Kasumi-1 (cell line): ENCODE measurements around the gene ATG16L2.
"Not testable (repeated sequence)": the region's sequence is repeated elsewhere in the genome, so short reads cannot be mapped to it uniquely, and the experiment has no call there.

Experiments used
- DNase-seq, 2 experiments: peaks; one replicate each; lab custom pipeline; 2025; lab: John Stamatoyannopoulos, UW

ATG16L2 gene

DNA sequence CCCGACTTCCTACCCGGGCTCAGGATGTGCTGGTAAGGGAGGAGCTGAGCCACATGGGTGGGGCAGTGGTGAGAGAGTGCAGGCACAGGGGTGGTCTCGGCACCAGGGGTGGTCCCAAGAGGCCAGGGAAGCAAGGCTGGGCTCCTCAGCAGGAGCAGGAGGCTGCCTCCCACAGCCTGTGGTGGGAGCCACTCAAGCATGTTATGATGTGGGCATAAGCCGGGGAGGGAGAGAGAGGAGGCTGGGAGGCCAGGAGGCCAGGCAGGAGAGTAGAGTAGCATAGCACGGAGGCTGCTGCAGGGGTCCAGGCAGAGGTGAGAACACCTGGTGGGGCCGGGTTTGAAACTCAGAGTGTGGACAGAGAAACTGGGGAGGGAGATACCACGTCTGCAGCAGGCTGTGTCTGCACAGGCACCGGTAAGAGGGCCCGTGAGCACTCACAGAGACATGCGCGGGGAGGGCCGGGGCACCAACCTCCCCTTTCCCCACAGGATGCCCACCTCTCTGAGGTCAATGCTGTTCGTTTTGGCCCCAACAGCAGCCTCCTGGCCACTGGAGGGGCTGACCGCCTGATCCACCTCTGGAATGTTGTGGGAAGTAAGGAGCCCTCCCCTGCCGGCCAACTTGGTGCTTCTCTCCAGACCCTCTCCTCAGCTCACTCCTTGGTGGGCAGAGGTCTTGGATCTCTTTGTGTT, 10.7 kb downstream of the ATG16L2 start:
- DNase-seq = no peak

DNA sequence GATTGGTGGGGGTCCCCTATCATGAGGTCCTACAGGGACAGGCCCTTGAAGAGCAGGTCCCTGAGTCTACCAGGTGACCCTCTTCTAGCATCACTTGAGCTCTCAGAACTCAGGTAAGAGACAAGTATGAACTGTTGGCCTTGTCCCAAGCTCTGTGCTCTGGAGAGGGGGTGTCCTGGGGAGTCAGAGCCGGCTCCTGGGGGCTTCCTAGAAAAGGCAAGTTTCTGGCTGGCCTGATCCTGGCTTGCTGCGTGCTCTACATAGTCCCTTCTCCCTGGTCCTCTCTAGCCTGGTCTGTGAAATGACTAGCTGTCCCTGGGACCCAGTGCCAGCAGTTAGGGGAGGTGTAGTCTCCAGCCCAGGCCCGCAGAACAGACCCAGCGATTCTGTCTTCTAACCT, 11.4 kb downstream of the ATG16L2 start:
- no peak for DNase-seq

DNA sequence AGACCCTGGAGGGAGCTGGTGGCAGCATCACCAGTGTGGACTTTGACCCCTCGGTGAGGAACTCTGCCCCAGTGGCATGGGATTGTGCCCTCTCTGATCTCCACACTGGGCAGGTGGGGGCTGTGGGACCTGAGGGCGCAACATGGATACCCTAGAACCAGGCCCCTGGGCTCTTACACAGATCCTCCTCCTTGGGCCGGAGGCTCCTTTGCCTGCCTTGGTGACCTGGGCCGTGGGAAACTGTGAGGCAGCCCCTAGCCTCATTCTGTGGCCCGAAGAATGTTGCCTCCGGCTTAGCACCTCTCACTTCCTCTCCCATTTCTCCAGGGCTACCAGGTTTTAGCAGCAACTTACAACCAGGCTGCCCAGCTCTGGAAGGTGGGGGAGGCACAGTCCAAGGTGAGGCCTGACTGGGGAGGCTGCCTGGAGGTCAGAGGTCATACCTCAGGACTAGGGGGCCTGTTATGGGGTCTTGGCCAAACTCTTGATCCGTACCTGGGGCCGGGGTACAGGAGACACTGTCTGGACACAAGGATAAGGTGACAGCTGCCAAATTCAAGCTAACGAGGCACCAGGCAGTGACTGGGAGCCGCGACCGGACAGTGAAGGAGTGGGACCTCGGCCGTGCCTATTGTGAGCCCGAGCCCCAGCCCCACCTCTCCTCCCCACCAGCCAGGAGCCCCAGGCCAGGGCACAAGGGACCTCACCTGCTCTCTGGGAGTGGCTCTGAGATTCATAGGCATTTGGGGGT, 12.2 kb downstream of the ATG16L2 start:
- no peak for DNase-seq

DNA sequence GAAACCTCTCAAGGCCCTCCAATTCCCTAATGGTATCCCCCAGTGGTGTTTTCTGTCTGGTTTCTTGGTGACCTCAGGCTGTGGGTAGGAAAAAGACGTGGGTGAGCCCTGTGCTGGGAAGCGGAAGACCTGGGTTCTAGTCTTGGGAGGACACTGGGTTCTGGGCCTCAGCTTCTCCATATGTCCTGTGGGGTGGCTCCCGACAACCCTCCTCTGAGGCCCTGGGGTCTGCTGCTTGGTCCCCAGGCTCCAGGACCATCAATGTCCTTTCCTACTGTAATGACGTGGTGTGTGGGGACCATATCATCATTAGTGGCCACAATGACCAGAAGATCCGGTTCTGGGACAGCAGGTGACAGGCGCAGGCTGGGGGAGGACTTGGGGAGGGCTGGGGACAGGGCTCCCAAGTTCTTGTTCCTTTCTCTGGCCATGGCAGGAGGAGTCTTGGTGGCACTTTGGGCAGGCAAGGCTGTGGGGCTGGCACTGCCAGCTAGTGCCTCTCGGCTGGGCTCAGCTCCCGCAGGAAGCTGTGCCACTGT, 12.8 kb downstream of the ATG16L2 start:
- DNase-seq = no peak

DNA sequence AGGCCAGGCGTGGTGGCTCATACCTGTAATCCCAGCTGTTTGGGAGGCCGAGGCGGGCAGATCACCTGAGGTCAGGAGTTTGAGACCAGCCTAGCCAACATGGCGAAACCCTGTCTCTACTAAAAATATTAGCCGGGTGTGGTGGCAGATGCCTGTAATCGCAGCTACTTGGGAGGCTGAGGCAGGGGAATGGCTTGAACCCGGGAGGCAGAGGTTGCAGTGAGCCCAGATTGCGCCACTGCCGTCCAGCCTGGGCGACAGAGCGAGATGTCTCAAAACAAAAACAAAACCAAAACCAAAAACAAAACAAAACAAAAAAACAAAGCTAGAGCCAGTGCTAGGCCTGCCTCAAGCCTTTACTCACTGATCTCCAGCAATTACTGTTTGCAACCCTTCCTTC, 13.4 kb downstream of the ATG16L2 start:
- not testable (repeated sequence) for DNase-seq

DNA sequence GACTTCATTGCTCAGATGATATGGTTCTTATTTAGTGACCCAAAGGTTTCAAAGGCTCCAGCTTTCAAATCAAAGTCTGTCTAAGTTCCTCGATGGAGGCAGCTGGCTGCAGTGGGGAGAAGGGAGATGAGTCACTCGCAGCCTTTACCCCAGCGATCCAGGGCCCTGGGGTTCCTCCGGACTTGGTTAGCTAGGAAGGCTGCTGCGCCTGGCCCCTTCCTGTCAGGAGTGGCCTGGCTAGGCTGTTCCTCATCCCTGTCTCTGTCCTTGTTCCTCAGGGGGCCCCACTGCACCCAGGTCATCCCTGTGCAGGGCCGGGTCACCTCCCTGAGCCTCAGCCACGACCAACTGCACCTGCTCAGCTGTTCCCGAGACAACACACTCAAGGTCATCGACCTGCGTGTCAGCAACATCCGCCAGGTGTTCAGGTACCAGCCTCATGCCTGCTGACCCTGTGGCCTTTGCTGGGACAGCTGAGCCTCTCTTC, 13.9 kb downstream of the ATG16L2 start:
- no peak for DNase-seq

DNA sequence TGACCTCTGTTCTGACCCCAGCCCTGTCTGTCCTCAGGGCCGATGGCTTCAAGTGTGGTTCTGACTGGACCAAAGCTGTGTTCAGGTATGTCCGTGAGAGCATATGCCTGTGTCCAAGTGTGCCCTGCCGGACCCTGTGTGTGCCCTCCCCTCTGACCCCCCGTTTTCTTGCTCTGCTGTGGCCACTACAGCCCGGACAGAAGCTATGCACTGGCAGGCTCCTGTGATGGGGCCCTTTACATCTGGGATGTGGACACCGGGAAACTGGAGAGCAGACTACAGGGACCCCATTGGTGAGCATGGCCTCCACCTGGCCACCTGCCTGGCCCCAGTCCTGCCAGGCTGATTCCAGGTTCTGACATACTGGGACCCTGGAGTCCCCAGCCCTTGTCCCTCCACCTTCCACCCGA, 14.5 kb downstream of the ATG16L2 start:
- DNase-seq = no peak

DNA sequence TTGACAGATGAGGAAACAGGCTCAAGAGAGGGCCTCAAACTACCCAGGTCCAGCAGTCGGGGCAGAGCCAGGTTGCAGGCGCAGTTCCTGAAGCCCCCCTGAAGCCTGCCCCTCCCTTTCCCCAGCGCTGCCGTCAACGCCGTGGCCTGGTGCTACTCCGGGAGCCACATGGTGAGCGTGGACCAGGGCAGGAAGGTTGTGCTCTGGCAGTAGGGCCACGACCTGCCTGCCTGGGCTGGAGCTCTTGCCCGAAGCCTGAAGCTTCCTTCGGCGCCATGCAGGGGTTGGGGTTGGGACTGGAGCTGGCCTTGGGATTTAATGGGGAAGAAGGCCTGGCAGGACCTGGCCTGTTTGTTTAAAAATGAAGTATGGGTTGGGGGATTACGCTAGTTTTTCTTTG, 15.0 kb downstream of the ATG16L2 start:
- no peak for DNase-seq

DNA sequence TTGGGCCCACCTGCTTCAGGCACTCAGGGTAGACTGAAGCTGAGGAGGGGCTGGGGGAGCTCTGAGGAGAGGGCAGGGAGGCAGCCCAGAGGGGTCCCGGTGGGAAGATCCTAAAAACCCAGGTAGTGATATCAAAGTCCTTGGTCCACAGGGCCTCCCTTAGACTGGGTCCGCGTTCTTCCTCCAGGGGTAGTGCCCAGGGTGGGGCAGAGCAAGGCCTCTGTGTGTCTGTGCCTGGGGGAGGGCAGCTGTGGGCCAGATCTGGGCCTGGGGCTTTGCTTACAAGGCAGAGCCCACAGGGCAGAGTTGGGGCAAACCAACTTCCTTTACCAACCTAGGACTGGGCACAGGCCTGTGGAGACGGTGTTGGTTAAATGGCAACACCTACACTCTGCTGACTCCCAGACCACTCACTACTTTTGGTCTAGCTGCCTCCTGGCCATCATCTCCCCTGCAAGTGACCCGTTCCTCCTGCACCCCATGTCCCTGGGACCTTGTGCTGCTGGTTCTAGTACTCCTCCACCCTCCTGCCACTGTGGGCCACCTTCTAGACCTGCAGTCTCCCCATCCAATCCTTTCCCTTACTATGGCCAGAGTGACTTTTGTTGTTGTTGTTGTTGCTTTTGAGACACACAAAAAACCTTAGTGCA, 15.8 kb downstream of the ATG16L2 start:
- no peak for DNase-seq

DNA sequence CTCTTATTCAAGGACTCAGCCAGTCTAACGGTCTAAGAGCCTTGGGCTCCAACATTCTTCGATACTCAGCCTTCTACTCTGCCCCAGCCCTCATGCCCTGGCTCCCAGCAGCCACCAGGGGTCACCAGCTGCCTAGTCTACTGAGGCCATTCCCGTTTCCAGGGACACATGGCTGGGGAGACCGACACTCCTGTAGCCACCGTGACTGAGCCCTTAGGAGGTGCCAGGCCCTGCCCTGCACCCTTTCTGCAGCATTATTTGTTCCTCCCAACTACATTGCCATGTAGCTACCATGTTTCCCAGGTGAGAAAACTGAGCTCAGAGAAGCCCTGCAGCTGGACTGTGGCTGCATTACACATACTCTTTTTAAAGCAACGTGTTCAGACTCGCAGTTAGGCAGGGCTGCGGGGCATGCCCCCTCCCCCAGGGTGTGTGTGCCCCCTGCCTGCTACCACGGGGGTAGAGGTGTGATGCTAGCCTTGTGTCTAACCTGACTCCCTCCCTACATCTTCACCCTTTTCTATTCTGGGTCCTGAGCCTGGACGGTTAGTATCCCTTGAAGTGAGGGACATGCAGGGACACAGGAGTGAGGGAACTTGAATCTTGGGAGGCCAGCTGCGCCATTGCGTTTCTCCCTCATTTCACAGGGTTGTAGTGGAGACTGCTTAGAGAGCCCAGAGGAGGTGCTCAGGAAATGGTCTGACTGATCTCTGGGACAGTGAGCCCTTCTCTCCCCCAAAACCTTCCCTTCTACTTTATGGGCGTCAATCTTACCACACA, 17.5 kb downstream of the ATG16L2 start:
- peak; percentile 71 to 84 for DNase-seq

DNA sequence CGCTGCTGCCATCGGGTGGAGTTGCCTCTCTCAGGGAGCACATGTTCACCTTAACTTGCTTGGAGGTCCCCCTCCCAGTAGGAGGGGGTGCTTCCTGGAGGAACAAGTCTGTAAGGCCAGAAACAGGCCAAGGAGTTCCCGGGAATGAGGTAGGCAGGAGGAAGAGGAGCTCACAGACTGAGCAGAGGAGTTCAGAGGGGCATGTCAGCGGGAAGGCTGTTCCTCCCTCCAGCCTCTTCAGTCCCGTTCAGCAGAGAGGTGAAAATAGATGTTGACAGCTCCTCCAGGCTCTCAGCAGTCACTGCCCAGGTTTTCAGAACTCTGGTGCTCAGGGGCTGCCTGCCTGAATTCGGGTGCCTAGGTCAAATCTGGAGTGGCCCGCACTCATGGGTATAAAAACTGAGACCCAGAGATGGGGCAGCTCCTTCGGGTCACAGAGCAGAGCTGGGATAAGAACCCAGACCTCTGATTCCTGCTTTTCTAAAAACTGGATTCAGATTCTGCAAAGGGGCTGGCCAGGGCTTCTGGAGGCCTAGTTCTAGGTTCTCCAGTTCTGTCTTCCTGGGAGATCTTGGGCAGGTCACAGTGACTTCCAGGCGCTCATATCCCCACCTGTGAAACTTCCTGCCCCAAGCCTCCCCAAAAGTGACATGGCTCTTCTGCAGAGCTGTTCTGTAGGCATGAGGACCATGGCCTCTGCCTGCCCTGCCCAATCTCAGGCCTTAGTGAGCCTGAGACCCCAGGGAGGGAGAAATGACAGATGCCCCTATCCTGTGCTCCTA, 18.3 kb downstream of the ATG16L2 start:
- no peak for DNase-seq

DNA sequence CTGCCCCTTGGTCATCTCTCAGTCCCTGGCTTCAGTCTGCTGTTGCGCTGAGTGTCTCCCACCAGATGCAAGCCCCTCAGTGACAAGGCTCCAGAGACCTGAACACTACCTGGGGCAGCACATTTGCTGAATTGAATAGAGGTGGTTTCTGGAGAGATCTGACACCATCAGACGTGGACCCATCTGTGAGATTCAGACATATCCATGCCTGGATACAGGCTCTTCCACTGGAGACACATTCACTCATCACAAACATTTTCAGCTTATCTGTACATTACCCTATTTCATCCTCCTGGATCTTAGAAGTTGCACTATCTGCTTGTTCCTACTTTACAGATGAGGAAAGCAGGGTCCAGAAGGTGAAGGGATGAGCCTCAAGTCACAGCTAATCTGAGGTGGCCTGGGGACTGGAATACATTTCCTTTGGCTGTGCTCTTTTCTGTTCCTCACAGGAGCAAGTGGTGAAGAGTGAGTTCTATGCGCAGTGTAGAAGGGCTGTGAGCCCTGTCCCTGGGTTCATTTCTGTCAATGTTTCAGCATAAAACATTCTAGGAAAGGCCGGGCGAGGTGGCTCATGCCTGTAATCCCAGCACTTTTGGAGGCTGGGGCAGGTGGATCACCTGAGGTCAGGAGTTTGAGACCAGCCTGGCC, 19.0 kb downstream of the ATG16L2 start:
- no peak for DNase-seq

DNA sequence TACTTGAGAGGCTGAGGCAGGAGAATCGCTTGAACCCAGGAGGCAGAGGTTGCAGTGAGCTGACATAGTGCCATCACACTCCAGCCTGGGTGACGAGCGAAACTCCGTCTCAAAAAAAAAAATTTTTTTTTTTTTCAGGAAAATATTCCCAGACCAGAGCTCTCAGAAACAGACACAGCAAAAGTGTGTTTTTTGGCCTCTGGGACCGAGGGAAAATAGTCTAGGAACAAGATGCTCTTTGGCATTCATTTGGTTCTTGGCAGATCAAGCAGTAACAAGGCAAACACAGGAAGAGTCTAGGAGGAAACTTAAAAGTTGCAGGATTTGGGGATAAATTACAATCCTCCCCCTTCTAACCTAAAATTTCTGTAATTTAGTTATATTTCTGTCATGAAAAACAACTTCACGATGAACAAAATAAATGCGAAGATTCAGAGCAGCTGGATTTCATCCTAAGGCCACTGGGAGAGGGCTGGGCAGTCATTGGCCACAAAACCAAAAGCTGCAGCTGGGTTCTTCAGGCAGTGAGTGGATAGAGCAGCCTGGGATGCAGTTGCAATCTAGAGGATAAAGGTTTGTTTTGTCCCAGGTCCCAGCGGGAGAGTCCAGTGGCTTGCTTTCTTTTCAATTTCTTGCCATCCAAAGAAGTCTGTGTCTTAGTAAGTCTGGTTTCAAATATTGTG, 19.7 kb downstream of the ATG16L2 start:
- DNase-seq = no peak

DNA sequence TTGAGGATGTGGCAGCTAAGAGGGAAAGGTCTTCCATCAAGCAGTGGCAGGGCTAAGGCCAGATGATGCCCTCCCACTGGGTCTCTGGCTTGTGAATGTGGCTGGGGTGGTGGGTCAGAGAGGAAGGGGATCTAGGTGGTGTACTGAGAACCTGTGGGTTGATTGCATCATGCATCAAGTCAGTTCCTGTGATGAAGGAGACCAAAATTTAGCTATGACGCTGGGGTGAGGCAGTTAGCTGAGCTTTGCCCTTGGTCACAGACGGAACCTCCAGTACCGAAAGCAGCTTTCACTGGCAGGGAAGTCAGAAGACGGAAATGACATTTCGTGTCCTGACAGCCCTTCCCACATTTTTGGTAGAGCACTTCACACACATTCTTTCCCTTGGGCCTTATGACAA, 20.7 kb downstream of the ATG16L2 start:
- DNase-seq = no peak

DNA sequence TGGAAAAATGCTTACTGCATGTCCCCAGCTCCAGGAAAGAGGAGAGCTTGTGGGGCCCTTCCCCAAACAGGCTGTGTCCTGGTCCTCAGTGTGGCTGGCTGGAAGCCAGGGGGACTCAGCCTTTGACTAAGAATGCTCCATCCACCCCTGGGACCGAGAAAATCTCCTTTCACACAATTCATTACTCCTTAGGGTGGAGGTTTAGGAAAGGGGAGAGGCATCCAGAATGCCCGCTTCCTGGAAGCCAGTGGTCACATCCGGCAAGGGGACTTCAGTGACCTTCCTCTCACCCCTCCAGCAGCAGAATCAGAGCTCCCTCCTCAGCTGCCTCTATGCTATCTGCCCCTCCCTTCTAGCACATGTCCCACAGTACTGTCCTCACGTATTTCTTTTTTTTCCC, 21.9 kb downstream of the ATG16L2 start:
- no peak for DNase-seq

DNA sequence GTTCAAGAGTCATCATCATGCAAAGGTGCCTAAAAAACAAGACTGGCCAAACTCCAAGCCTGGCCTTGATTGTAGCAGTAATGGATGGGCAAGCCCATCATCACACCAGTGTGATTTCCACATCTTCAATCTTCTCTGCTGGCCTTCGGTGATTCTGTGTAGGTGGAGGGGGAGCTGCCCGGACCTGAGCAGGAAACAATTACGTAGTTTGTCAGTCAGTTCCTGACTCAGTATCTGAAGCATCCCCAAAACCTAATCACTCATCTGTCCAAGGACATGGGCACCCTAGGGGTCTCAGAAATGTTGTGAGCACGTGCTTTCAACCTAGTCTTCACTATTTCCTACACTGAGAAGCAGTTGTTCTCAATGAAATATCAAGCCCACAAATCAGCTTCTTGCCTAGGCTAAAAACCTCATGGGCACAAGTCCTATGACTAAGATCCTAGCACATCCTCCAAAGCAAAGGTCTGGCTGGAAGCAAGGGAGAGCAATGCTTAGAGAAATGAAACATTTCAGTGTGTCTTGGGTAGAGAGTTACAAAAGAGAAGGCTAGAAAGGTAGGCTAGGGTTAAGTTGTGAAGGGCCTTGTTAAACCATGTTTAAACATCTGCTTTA, 24.6 kb downstream of the ATG16L2 start:
- DNase-seq = no peak

DNA sequence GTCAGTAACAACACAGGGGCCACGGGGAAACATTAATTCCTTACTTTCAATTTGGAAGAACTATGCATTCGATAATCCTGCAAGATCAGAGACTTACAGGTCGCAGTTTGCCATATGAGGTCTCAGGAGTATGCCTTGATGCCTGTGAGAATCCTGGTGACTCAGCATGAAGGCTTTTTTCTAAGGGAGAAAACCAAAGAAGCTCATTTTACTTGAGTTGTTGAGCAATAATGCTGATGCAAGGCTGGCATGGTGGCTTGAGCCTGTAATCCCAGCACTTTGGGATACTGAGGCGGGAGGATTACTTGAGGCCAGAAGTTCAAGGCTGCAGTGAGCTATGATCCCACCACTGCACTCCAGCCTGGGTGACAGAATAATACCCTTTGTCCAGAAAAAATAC, 26.6 kb downstream of the ATG16L2 start:
- no peak for DNase-seq

DNA sequence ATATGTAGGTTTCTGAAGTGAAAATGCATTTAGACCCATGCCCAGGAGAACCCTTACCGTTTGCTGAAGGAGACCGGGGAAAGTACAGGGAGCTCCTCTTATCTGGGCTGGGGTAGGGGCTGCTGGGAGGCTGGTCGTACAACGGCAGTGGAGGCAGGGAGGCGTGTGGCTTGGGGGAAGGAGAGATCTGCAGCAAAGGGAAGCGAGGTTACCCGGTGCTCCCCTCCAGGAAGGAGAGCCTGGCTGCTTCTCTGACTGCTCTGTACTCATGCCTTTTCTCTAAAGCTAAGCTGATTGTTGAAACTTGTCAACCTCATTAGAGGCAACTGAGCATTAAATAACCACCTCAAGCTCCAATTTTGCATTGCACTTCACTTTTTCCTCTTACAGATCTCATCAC, 27.2 kb downstream of the ATG16L2 start:
- DNase-seq = no peak

DNA sequence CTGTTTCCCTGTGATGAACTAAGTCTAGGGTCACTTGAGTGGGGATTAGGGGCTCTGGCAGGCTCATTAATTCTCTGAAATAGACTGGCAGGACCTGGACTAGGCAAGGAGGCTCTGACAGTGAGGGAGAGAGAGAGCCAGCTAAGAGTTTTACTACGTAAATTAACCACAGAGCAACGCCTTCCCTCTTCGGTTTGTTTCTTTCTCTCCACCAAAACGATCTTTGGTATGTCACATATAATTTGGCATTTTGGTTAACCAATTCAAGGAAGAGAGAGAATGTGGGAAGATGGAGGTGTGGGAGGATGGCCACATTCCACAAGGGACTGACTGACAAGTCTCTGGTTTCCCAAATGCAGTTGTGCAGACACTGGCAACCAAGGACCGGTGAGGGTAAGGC, 27.9 kb downstream of the ATG16L2 start:
- no peak for DNase-seq
